GM21528 (cell line): ENCODE data around the gene EXOC4.
"Not testable (repeated sequence)": the region's sequence is repeated elsewhere in the genome, so short reads cannot be mapped to it uniquely, and the experiment has no call there.

ENCODE experiments used
- ATAC-seq: cut with Tn5 transposase; IDR thresholded peaks from one replicate; pipeline ENCODE4 v1.9.1; 2021; ENCODE audit warnings: mild to moderate bottlenecking, moderate library complexity; ENCODE audit not compliant: unreplicated experiment, low FRiP score

EXOC4 gene

GRCh38 chr7:133763076-133763640 is 510.3 kb downstream of the EXOC4 start:
- no peak for ATAC-seq

- no peak for ATAC-seq
Observed at GRCh38 chr7:133769668-133770067, 516.8 kb downstream of the EXOC4 start.

- ATAC-seq: no peak
Observed at GRCh38 chr7:133770863-133771492, 518.1 kb downstream of the EXOC4 start.

- ATAC-seq: no peak
Observed at GRCh38 chr7:133771788-133772419, 519.0 kb downstream of the EXOC4 start.

- ATAC-seq: no peak
Observed at GRCh38 chr7:133773601-133774000, 520.7 kb downstream of the EXOC4 start.

GRCh38 chr7:133775201-133775600 is 522.3 kb downstream of the EXOC4 start:
- ATAC-seq: no peak

GRCh38 chr7:133776266-133776665 is 523.4 kb downstream of the EXOC4 start:
- ATAC-seq: no peak

- no peak for ATAC-seq
Observed at GRCh38 chr7:133777701-133778100, 524.8 kb downstream of the EXOC4 start.

- peak; percentile 71 for ATAC-seq
Observed at GRCh38 chr7:133778472-133778871, 525.6 kb downstream of the EXOC4 start.

GRCh38 chr7:133779538-133779937 is 526.7 kb downstream of the EXOC4 start:
- not testable (repeated sequence) for ATAC-seq

- no peak for ATAC-seq
Observed at GRCh38 chr7:133780912-133781311, 528.0 kb downstream of the EXOC4 start.

- ATAC-seq: no peak
Observed at GRCh38 chr7:133781486-133782090, 528.7 kb downstream of the EXOC4 start.

- no peak for ATAC-seq
Observed at GRCh38 chr7:133782470-133782869, 529.6 kb downstream of the EXOC4 start.

- ATAC-seq: no peak
Observed at GRCh38 chr7:133783276-133783675, 530.4 kb downstream of the EXOC4 start.

- ATAC-seq: no peak
Observed at GRCh38 chr7:133784486-133785001, 531.7 kb downstream of the EXOC4 start.

GRCh38 chr7:133786401-133786937 is 533.6 kb downstream of the EXOC4 start:
- no peak for ATAC-seq

- ATAC-seq: no peak
Observed at GRCh38 chr7:133789974-133790373, 537.1 kb downstream of the EXOC4 start.

GRCh38 chr7:133790911-133791310 is 538.0 kb downstream of the EXOC4 start:
- ATAC-seq: no peak

- ATAC-seq: no peak
Observed at GRCh38 chr7:133794479-133794878, 541.6 kb downstream of the EXOC4 start.

- ATAC-seq: no peak
Observed at GRCh38 chr7:133795068-133795665, 542.3 kb downstream of the EXOC4 start.
